Erythroblast (primary cell): Measurements from ENCODE around the gene ZNF746.

Source experiments
- GATA1 ChIP-seq: IDR thresholded peaks from 2 replicates; pipeline ENCODE4 v1.6.1; 2011; ENCODE audit warnings: low read depth, mild to moderate bottlenecking, control low read depth, low read length, moderate library complexity
- POLR2A ChIP-seq: IDR thresholded peaks from 2 replicates; pipeline ENCODE4 v1.6.1; 2011; ENCODE audit warnings: mild to moderate bottlenecking, low read length

- TF ChIP-seq POLR2A (no peak), GATA1 (no peak)
Observed at GRCh38 chr7:149474309-149475120, 23.1 kb downstream of the ZNF746 start.
